Measurements from ENCODE around the gene SELENOO. TPM values are rescaled to one million over a fixed set of nuclear protein-coding genes. Genes with fewer than 3 reads are reported as not detected.

The SELENOO gene
- polyA plus RNA-seq, 10 donors = 6.8 to 16.9 (median 12.4) TPM

GRCh38 chr22:50228366-50228765 is 27.6 kb downstream of the SELENOO start:
- DNase-seq = no peak

- DNase-seq = no peak
These were observed 28.6 kb downstream of the SELENOO start for GRCh38 chr22:50229370-50229769.

- DNase-seq = no peak
These were observed 31.8 kb downstream of the SELENOO start for GRCh38 chr22:50232481-50233151.

- no peak for DNase-seq
These were observed 32.4 kb downstream of the SELENOO start for GRCh38 chr22:50233223-50233622.

GRCh38 chr22:50236731-50237409 is 36.1 kb downstream of the SELENOO start:
- peak in 1 of 3 donors; percentile 21 for DNase-seq

- no peak for DNase-seq
These were observed 37.9 kb downstream of the SELENOO start for GRCh38 chr22:50238755-50239154.

GRCh38 chr22:50242406-50242949 is 41.7 kb downstream of the SELENOO start:
- no peak for DNase-seq

- DNase-seq = no peak
These were observed 43.0 kb downstream of the SELENOO start for GRCh38 chr22:50243685-50244419.

- peak; percentile 93 to 98 (median 95) for DNase-seq
These were observed 43.8 kb downstream of the SELENOO start, which contains the start of gene TUBGCP6 for GRCh38 chr22:50244420-50245213. Gene TUBGCP6 (minus strand): TSS chr22:50245023. CDS start chr22:50244459, 564 bp downstream.

GRCh38 chr22:50245214-50246072 is 44.6 kb downstream of the SELENOO start:
- no peak for DNase-seq

- no peak for DNase-seq
These were observed 45.7 kb downstream of the SELENOO start for GRCh38 chr22:50246242-50247175.

GRCh38 chr22:50247748-50248147 is 46.9 kb downstream of the SELENOO start:
- DNase-seq = peak in 1 of 3 donors; percentile 55

GRCh38 chr22:50248196-50249081 is 47.6 kb downstream of the SELENOO start:
- no peak for DNase-seq

GRCh38 chr22:50249341-50250248 is 48.8 kb downstream of the SELENOO start:
- DNase-seq = no peak

- no peak for DNase-seq
These were observed 49.4 kb downstream of the SELENOO start for GRCh38 chr22:50250249-50250554.

GRCh38 chr22:50250555-50251476 is 50.0 kb downstream of the SELENOO start, which contains the start of gene HDAC10:
Gene HDAC10 (minus strand): TSS chr22:50251265. CDS start chr22:50251032, 233 bp downstream.
- DNase-seq = peak; percentile 67 to 88 (median 82)

Data from muscle of back (tissue), 11 donors.